OCI-LY1 (cell line): ENCODE data around the gene CEP250.
"Not testable (repeated sequence)": the region's sequence is repeated elsewhere in the genome, so short reads cannot be mapped to it uniquely, and the experiment has no call there.

Experiments
- H2AFZ ChIP-seq: fragments of 200-600 bp; sonication (generic), shearing (Covaris generic); 2 replicates; pipeline ENCODE4 v1.6.0; 2014; ENCODE audit warnings: antibody characterized with exemption, mild to moderate bottlenecking, low read length
- H3F3A ChIP-seq: fragments of 200-600 bp; sonication (generic), shearing (Covaris generic); 2 replicates; pipeline ENCODE4 v1.6.0; 2014; ENCODE audit warnings: mild to moderate bottlenecking, antibody characterized with exemption, low read length, moderate library complexity; ENCODE audit not compliant: insufficient read depth
- H3K27ac ChIP-seq: fragments of 200-600 bp; sonication (generic); 2 replicates; pipeline ENCODE4 v1.5.1; 2014; ENCODE audit warnings: low read length, mixed run types, mild to moderate bottlenecking, low read depth; ENCODE audit not compliant: poor library complexity, severe bottlenecking
- H3K27me3 ChIP-seq: fragments of 200-600 bp; sonication (generic); 2 replicates; pipeline ENCODE4 v1.6.0; 2014; ENCODE audit warnings: antibody characterized with exemption, mild to moderate bottlenecking, low read length, moderate library complexity; ENCODE audit not compliant: insufficient read depth
- H3K36me3 ChIP-seq: fragments of 200-600 bp; sonication (generic); 2 replicates; pipeline ENCODE4 v1.6.1; 2014; ENCODE audit warnings: mild to moderate bottlenecking, antibody characterized with exemption, low read length, moderate library complexity, mixed read lengths; ENCODE audit not compliant: insufficient read depth
- H3K4me1 ChIP-seq: fragments of 200-600 bp; sonication (generic); 2 replicates; pipeline ENCODE4 v1.5.1; 2014; ENCODE audit warnings: mild to moderate bottlenecking, low read length, moderate library complexity; ENCODE audit not compliant: insufficient read depth, severe bottlenecking
- H3K4me2 ChIP-seq: fragments of 200-600 bp; sonication (generic), shearing (Covaris generic); 2 replicates; pipeline ENCODE4 v1.6.1; 2014; ENCODE audit warnings: low read length
- H3K4me3 ChIP-seq: fragments of 200-600 bp; sonication (generic); 2 replicates; pipeline ENCODE4 v1.5.1; 2014; ENCODE audit warnings: low read length, low read depth, mild to moderate bottlenecking, mixed read lengths; ENCODE audit not compliant: poor library complexity, severe bottlenecking
- H3K79me2 ChIP-seq: fragments of 200-600 bp; shearing (Covaris generic); 2 replicates; pipeline ENCODE4 v1.6.1; 2016; ENCODE audit warnings: mixed run types, low read length, mixed read lengths; ENCODE audit not compliant: insufficient read depth
- H3K9ac ChIP-seq: fragments of 200-600 bp; sonication (generic), shearing (Covaris generic); 2 replicates; pipeline ENCODE4 v1.6.1; 2014; ENCODE audit warnings: mild to moderate bottlenecking, low read length, mixed read lengths
- H3K9me2 ChIP-seq: fragments of 200-600 bp; sonication (generic), shearing (Covaris generic); 2 replicates; pipeline ENCODE4 v1.6.1; 2014; ENCODE audit warnings: low read depth, mild to moderate bottlenecking, low read length, mixed read lengths
- H3K9me3 ChIP-seq: fragments of 200-600 bp; shearing (Covaris generic); 2 replicates; pipeline ENCODE4 v1.6.1; 2014; ENCODE audit warnings: low read length, mixed read lengths
- H4K20me1 ChIP-seq: fragments of 200-600 bp; sonication (generic), shearing (Covaris generic); 2 replicates; pipeline ENCODE4 v1.6.0; 2016; ENCODE audit warnings: mild to moderate bottlenecking, low read length; ENCODE audit not compliant: insufficient read depth
- EZH2 ChIP-seq: fragments of 200-600 bp; sonication (generic), shearing (Covaris generic); IDR thresholded peaks from 2 replicates; pipeline ENCODE4 v1.8.0; 2017; ENCODE audit warnings: borderline replicate concordance, mixed run types, mild to moderate bottlenecking, antibody characterized with exemption, low read length, moderate library complexity, mixed read lengths
- TF ChIP-seq, protein P1 (sequence below): fragments of 200-600 bp; sonication (generic), shearing (Covaris generic); IDR thresholded peaks from 2 replicates; pipeline ENCODE4 v1.5.1; 2017; ENCODE audit warnings: mild to moderate bottlenecking, antibody characterized with exemption, low read length, moderate library complexity, mixed read lengths

Gene CEP250

DNA sequence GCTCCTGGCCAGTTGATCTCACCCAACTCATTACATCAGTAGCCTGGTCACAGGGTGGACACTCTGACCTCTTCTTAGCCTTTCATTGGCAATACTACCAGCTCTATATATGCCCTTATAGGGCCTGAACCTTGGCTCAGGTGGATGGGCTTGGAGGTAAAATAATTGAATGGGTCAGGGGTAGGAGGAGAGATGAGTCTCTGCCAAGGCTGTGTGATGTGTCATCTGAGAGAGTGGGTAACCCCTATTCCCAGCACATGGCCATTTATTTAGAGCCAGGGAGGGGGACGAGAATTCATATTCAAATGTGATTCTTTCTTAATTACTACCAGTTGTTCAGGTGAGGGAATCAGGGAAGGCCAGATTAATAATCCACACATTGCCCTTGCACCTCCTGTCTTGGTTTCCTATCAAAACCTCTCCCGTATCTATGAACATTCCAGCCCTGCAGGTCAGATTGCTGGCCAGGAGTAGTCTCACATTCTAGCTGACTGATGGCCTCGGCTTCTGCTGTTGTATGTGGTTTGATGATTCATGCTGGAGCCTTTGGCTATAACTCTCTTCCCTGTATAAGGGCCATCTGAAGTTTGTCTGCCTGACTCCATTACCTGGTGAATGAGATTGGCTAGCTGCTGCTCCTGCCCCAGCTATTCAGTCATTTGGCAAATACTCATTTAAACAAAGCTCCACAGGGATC is 60.7 kb downstream of the CEP250 start:
- Histone ChIP-seq H3K27me3 (no peaks in the 10 kb centered on the region), H3K27ac (no peak overlapping the region), H3K36me3 (peaks cover 23% of the 10 kb centered on the region), H3F3A (no peaks in the 10 kb centered on the region), H3K9me2 (no peaks in the 10 kb centered on the region), H2AFZ (no peak overlapping the region), H3K4me3 (no peak overlapping the region), H3K4me2 (no peak overlapping the region), H3K4me1 (peaks cover 3% of the 10 kb centered on the region), H3K9me3 (no peaks in the 10 kb centered on the region), H4K20me1 (no peaks in the 10 kb centered on the region), H3K79me2 (no peaks in the 10 kb centered on the region), H3K9ac (no peak overlapping the region)
- TF ChIP-seq, protein P1, sequence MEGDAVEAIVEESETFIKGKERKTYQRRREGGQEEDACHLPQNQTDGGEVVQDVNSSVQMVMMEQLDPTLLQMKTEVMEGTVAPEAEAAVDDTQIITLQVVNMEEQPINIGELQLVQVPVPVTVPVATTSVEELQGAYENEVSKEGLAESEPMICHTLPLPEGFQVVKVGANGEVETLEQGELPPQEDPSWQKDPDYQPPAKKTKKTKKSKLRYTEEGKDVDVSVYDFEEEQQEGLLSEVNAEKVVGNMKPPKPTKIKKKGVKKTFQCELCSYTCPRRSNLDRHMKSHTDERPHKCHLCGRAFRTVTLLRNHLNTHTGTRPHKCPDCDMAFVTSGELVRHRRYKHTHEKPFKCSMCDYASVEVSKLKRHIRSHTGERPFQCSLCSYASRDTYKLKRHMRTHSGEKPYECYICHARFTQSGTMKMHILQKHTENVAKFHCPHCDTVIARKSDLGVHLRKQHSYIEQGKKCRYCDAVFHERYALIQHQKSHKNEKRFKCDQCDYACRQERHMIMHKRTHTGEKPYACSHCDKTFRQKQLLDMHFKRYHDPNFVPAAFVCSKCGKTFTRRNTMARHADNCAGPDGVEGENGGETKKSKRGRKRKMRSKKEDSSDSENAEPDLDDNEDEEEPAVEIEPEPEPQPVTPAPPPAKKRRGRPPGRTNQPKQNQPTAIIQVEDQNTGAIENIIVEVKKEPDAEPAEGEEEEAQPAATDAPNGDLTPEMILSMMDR = no peak
- no peak for TF ChIP-seq EZH2

DNA sequence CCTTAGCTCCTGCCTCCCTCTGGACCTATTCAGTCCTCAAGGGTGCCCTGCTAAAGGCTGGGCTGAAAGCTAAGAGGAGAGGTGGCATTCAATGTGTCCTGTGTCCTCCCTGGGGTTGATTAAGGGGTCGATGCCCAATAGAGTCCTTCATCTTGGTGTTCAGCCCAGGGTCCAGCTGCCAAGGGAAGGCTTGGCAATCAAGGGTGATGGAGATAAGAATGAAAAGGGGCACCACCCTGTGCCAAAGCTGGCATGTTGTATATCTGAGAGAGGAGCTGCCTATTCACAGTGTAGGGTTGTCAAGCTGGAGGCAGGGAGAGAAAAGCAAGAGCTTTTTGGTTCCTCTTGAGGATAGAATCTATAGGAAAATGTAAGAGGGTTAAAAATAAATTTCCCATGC is 61.7 kb downstream of the CEP250 start:
- Histone ChIP-seq H3K9me2 (no peaks in the 10 kb centered on the region), H3K27ac (no peak overlapping the region), H3K4me2 (no peak overlapping the region), H3K4me1 (peaks cover 3% of the 10 kb centered on the region), H3K36me3 (peaks cover 13% of the 10 kb centered on the region; the same call in 1 of the 2 replicates), H2AFZ (no peak overlapping the region), H3K9me3 (no peaks in the 10 kb centered on the region), H3K9ac (no peak overlapping the region), H3F3A (no peaks in the 10 kb centered on the region), H3K4me3 (no peak overlapping the region), H3K79me2 (no peaks in the 10 kb centered on the region), H3K27me3 (no peaks in the 10 kb centered on the region), H4K20me1 (no peaks in the 10 kb centered on the region)
- no peak for TF ChIP-seq EZH2

DNA sequence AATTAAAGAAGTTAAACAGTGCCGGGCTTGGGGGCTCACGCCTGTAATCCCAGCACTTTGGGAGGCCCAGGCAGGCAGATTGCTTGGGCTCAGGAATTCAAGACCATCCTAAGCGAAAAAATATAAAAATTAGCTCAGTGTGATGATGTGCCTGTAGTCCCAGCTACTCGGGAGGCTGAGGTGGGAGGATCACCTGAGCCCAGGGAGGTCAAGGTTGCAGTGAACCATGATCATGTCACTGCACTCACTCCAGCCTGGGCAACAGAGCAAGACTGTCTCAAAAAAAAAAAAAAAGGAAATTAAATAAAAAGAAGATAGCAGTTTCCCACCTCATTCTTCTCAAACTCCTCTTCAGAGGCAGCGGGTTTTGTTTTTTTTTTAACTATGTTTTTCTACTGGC is 62.4 kb downstream of the CEP250 start:
- H3K4me2 ChIP-seq, H3K36me3 ChIP-seq, H2AFZ ChIP-seq, H4K20me1 ChIP-seq, H3K9me2 ChIP-seq, H3K79me2 ChIP-seq, H3K27ac ChIP-seq, H3F3A ChIP-seq, H3K4me3 ChIP-seq, H3K27me3 ChIP-seq, H3K9me3 ChIP-seq, H3K4me1 ChIP-seq, H3K9ac ChIP-seq: not testable (repeated sequence)

DNA sequence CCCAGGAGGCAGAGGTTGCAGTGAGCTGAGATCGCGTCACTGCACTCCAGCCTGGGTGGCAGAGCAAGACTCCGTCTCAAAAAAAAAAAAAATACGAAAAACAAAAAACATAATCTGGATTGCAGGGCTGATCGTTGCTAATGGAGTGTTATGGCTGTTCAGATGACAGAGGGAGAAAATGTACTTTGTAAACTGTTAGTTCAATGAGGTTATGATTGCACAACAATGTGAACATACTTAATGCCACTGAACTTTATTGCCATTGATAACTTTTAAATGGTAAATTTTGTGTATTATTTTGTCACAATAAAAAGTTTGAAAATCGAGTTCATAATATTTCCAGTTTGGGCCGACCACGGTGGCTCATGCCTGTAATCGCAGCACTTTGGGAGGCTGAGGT is 63.6 kb downstream of the CEP250 start:
- H4K20me1 ChIP-seq = no peaks in the 10 kb centered on the region
- TF ChIP-seq, protein P1 = no peak
- TF ChIP-seq EZH2 = no peak

More for the DNA sequence above, 63.6 kb downstream of the CEP250 start:
- Histone ChIP-seq H3K4me2 (no peak overlapping the region), H3K4me1 (peaks cover 3% of the 10 kb centered on the region), H3K79me2 (no peaks in the 10 kb centered on the region), H3K36me3 (peaks cover 2% of the 10 kb centered on the region; the same call in 1 of the 2 replicates), H3K27me3 (no peaks in the 10 kb centered on the region), H3K27ac (no peak overlapping the region), H3K9me2 (no peaks in the 10 kb centered on the region), H3K9me3 (no peaks in the 10 kb centered on the region), H3K4me3 (no peak overlapping the region), H2AFZ (no peak overlapping the region), H3F3A (no peaks in the 10 kb centered on the region), H3K9ac (no peak overlapping the region)
